GM20431 (cell line): ENCODE results near the gene ATG7.
"Not testable (repeated sequence)": the region's sequence is repeated elsewhere in the genome, so short reads cannot be mapped to it uniquely, and the experiment has no call there.

Source experiments
- in situ Hi-C: fragments of 300-500 bp; cut with MseI, MboI; formaldehyde crosslinking; loops from one replicate; pipeline ENCODE4 v1.15.0; 2020; ENCODE audit warnings: low sequenced_read_pairs; ENCODE audit not compliant: unreplicated experiment

Gene ATG7

GRCh38 chr3:11405323-11405722, 133.1 kb downstream of the ATG7 start:
- in situ Hi-C loops, result no loop called here

- in situ Hi-C loops, result no loop called here
Observed at GRCh38 chr3:11407644-11408043, 135.4 kb downstream of the ATG7 start.

- in situ Hi-C loops, result not testable (repeated sequence)
Observed at GRCh38 chr3:11408324-11408859, 136.2 kb downstream of the ATG7 start.

- in situ Hi-C loops, result no loop called here
Observed at GRCh38 chr3:11410564-11410963, 138.4 kb downstream of the ATG7 start.

- in situ Hi-C loops, result no loop called here
Observed at GRCh38 chr3:11411956-11412355, 139.8 kb downstream of the ATG7 start.

- in situ Hi-C loops, result no loop called here
Observed at GRCh38 chr3:11413071-11413470, 140.9 kb downstream of the ATG7 start.

- in situ Hi-C loops, result no loop called here
Observed at GRCh38 chr3:11415099-11415498, 142.9 kb downstream of the ATG7 start.

GRCh38 chr3:11420066-11420465, 147.9 kb downstream of the ATG7 start:
- in situ Hi-C loops, result no loop called here

GRCh38 chr3:11422291-11422690, 150.1 kb downstream of the ATG7 start:
- in situ Hi-C loops, result no loop called here

GRCh38 chr3:11423868-11424267, 151.7 kb downstream of the ATG7 start:
- in situ Hi-C loops, result no loop called here

GRCh38 chr3:11424277-11424676, 152.1 kb downstream of the ATG7 start:
- in situ Hi-C loops, result no loop called here

GRCh38 chr3:11430207-11430606, 158.0 kb downstream of the ATG7 start:
- in situ Hi-C loops, result no loop called here

- in situ Hi-C loops, result no loop called here
Observed at GRCh38 chr3:11430624-11431023, 158.4 kb downstream of the ATG7 start.

- in situ Hi-C loops, result no loop called here
Observed at GRCh38 chr3:11431319-11431718, 159.1 kb downstream of the ATG7 start.

- in situ Hi-C loops, result no loop called here
Observed at GRCh38 chr3:11434017-11434526, 161.9 kb downstream of the ATG7 start.

GRCh38 chr3:11434563-11435096, 162.4 kb downstream of the ATG7 start:
- in situ Hi-C loops, result no loop called here

GRCh38 chr3:11435440-11436165, 163.4 kb downstream of the ATG7 start:
- in situ Hi-C loops, result no loop called here

GRCh38 chr3:11436775-11437174, 164.6 kb downstream of the ATG7 start:
- in situ Hi-C loops, result no loop called here

- in situ Hi-C loops, result no loop called here
Observed at GRCh38 chr3:11437506-11437905, 165.3 kb downstream of the ATG7 start.

- in situ Hi-C loops, result no loop called here
Observed at GRCh38 chr3:11438646-11439045, 166.4 kb downstream of the ATG7 start.

GRCh38 chr3:11441346-11441745, 169.1 kb downstream of the ATG7 start:
- in situ Hi-C loops, result not testable (repeated sequence)

GRCh38 chr3:11444404-11444803, 172.2 kb downstream of the ATG7 start:
- in situ Hi-C loops, result no loop called here
